HG02763 (cell line): ENCODE results near the gene TMSB15A.
"Not testable (repeated sequence)": the region's sequence is repeated elsewhere in the genome, so short reads cannot be mapped to it uniquely, and the experiment has no call there.

Experiments used
- ATAC-seq: cut with Tn5 transposase; IDR thresholded peaks from one replicate; pipeline ENCODE4 v1.9.1; 2021; ENCODE audit warnings: mild to moderate bottlenecking, moderate library complexity; ENCODE audit not compliant: unreplicated experiment

Gene TMSB15A

GRCh38 chrX:102515975-102516941 is at the start of gene TMSB15A:
TSS of gene TMSB15A (minus strand) at chrX:102516739.
- peak; percentile 72 for ATAC-seq

GRCh38 chrX:102560423-102561068 is 44.0 kb upstream of the TMSB15A start:
- no peak for ATAC-seq

DNA sequence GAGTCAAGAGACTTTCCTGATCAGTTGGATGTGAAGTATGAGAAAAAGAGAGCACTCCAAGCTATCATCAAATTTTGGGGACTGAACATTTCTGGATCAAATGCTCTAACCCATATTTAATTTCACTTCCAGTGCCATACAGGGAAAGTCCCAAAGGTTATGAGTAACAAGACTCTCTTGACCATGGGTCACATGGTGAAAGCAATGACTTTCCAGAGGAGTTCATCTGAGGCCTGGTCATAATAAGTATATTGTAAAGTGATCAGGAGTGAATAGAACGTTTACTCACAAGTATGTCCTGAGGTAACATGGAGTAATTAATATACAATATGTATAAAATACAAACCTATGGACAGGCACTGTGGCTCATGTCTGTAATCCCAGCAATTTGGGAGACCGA is 42.1 kb upstream of the TMSB15A start:
- ATAC-seq: no peak

DNA sequence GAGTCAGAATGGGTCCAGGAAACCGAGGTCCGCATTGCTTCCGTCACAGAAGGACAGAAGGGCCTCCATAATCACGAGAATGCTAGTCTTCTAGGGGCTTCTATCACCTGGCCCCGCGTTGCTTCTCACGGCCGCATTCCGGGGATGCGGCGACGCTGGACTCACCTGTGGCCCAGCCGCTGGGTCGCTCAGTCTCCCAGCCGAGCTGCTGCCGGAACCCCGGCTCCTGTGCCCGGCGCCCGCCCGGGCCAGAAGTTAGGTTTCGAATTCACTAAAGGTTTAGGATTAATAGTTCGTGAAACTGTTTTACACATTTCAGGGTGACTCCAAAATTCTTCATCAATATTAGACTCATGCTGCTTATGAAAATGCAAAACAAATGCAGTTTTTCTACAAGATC is 31.7 kb upstream of the TMSB15A start:
- no peak for ATAC-seq

DNA sequence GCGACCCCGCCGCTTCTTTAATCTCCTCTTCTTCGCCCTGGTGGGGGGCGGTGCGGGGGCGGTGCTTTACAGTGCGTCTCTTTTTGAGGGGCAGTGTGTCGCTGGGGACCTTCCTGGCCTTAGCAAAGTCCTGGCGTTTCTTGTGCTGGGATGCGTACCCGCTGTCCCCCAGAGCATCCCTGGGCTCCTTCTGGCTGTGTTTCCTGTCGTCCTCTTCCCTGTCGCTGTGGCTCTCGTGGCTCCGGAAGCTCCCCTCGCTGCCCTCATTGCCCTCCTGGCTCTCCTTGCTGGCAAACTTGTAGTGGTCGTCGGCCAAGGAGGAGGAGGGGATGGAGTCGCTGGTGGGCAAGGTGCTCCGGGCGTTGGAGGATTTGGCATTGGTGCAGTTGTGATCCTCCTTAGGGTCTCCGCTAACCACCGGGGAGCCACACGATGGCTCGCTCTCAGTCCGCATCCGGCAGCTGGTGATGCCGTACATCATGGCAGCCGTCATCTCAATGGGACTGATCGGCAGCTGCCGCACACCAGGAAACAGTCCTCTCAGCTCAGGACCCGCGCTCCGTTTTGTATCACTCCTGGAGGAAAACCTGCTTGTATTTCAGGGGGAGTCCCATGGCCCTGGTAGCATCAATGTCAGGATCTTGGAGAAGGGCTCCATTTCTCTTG is 30.4 kb upstream of the TMSB15A start:
- no peak for ATAC-seq

GRCh38 chrX:102546175-102546574 is 29.6 kb upstream of the TMSB15A start:
- not testable (repeated sequence) for ATAC-seq

GRCh38 chrX:102535958-102536357 is 19.4 kb upstream of the TMSB15A start:
- no peak for ATAC-seq

DNA sequence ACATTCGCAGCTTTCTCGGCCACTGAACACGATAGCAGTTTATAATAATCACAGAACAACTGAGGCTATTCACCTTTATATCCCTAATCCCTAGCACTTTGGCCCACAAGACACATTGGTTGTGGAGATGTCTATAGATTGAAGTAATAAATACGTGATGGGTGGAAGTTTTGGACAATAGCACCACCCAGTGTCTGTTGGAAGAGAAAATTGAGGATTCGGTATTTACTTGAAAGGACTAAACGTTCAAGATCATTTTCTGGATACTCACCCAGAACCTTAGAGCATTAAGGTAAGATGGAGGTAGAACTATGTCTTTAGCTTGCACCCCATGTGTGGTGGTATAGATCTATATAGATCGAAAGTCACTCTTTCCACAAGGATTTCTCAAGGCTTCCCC is 787 bp upstream of the TMSB15A start:
- no peak for ATAC-seq

DNA sequence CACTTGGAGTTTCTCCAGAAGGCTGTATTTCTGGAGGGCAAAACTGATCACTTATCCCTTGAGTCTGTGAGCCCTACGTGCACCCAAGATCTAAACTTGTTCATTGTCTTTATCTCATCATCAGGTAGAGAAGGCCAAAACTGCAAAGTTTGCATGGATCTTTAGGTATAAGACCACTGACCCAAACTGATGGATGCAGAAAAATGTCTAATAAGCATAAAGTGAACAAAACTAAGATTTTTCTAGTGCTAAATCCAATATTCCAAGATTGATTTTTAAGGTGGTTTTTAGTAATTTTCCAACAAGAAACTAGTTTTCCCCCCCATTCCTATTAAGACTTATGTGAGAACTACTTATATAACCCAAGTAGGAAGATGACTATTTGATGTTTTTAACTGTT is 2.0 kb downstream of the TMSB15A start:
- no peak for ATAC-seq

- ATAC-seq: no peak
These were observed 17.8 kb downstream of the TMSB15A start for GRCh38 chrX:102498732-102499131.

- no peak for ATAC-seq
These were observed 24.8 kb downstream of the TMSB15A start for GRCh38 chrX:102491766-102492165.

- not testable (repeated sequence) for ATAC-seq
These were observed 37.8 kb downstream of the TMSB15A start for GRCh38 chrX:102478765-102479164.

GRCh38 chrX:102471762-102472220 is 44.7 kb downstream of the TMSB15A start, which contains the start of gene TCP11X2:
TSS of gene TCP11X2 (minus strand) at chrX:102471812.
- ATAC-seq: not testable (repeated sequence)

DNA sequence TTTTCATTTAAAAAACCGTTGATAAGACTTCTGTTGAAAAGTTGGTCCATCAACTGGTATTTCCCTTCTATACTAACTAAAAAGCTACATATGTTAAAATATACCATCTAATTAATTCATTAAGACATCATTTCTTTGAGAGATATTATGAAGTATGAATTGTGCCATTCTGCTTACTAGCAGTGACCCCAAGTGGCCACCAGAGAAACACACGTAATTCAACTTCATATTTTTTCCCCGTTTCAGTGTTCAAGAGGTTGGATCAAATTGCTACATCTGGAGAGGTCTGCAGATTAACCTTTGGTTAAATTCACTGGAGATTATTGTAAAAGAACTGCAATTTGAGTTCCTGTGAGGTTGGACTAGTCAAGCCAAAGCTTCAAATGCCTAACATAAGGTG is 46.3 kb downstream of the TMSB15A start:
- not testable (repeated sequence) for ATAC-seq
